Peyer's patch (tissue), 4 donors: Measurements from ENCODE around the gene ANKRD44. TPM values are rescaled to one million over a fixed set of nuclear protein-coding genes. Genes with fewer than 3 reads are reported as not detected.

Source experiments
- DNase-seq, 3 donors: peaks; one replicate each; pipeline ENCODE4 v3.0.0-alpha.2; 2017 to 2019
- H3K27ac ChIP-seq, 4 donors: fragments of 200-600 bp; sonication (generic); one replicate each; pipeline ENCODE4 v1.5.1; 2016 to 2019
- H3K27me3 ChIP-seq, 2 donors: fragments of 200-600 bp; sonication (generic); one replicate each; pipeline ENCODE4 v1.5.1; 2019
- H3K36me3 ChIP-seq, 3 donors: fragments of 200-600 bp; sonication (generic); one replicate each; pipeline ENCODE4 v1.5.1; 2016 to 2019
- H3K4me1 ChIP-seq, 4 donors: fragments of 200-600 bp; sonication (generic); one replicate each; pipeline ENCODE4 v1.5.1; 2016 to 2019
- H3K4me3 ChIP-seq, 4 donors: fragments of 200-600 bp; sonication (generic); 1 replicate in 3 of 4; 2 replicates in 1 of 4; pipeline ENCODE4 v1.5.1; 2016 to 2019; ENCODE audit warnings: mild to moderate bottlenecking in 1 of 4
- H3K9me3 ChIP-seq, 4 donors: fragments of 200-600 bp; sonication (generic); one replicate each; pipeline ENCODE4 v1.5.1; 2016 to 2019; ENCODE audit warnings: mild to moderate bottlenecking in 1 of 4
- CTCF ChIP-seq, 6 experiments: fragments of 450-650 bp in 4 of 6; fragments of 200-600 bp in 2 of 6; sonication (generic) in 1 of 6; IDR thresholded peaks; one replicate each; pipeline ENCODE4 v1.5.1; 2017 to 2019; ENCODE audit warnings: antibody characterized with exemption in 6 of 6, mild to moderate bottlenecking in 3 of 6, moderate library complexity in 1 of 6
- POLR2A ChIP-seq, 2 donors: fragments of 450-650 bp; IDR thresholded peaks; one replicate each; pipeline ENCODE4 v1.5.1; 2017; ENCODE audit warnings: antibody characterized with exemption in 2 of 2, mild to moderate bottlenecking in 2 of 2, moderate library complexity in 2 of 2
- total RNA-seq, 4 donors: library from RNA; depleted of rRNA; stranded (reverse); fragments of >200 nt; gene quantifications; one replicate each; pipeline ENCODE4 v1.1.0, GENCODE V29; 2016

The ANKRD44 gene
- total RNA-seq, 4 donors from 2014 or later, result 24.8 to 215 (median 32.0) TPM

GRCh38 chr2:197179744-197180498 is 130.7 kb downstream of the ANKRD44 start:
- H3K9me3 ChIP-seq, result no peaks in the 10 kb centered on the region
- no peaks in the 10 kb centered on the region for H3K36me3 ChIP-seq
- no peak overlapping the region for H3K4me3 ChIP-seq
- TF ChIP-seq CTCF (IDR thresholded peaks at IDR 0.05) (no peak), POLR2A (IDR thresholded peaks at IDR 0.05) (no peak)
- H3K27ac ChIP-seq, result no peak overlapping the region
- no peak for DNase-seq
- H3K27me3 ChIP-seq, result no peaks in the 10 kb centered on the region
- no peaks in the 10 kb centered on the region for H3K4me1 ChIP-seq

GRCh38 chr2:197176522-197176921 is 134.1 kb downstream of the ANKRD44 start:
- no peak for TF ChIP-seq CTCF (IDR thresholded peaks at IDR 0.05)
- no peak for TF ChIP-seq POLR2A (IDR thresholded peaks at IDR 0.05)
- no peaks in the 10 kb centered on the region for H3K27me3 ChIP-seq
- no peaks in the 10 kb centered on the region for H3K4me1 ChIP-seq
- no peaks in the 10 kb centered on the region for H3K9me3 ChIP-seq
- DNase-seq, result no peak
- H3K27ac ChIP-seq, result no peak overlapping the region
- H3K4me3 ChIP-seq, result no peak overlapping the region
- H3K36me3 ChIP-seq, result no peaks in the 10 kb centered on the region

- no peak for DNase-seq
- no peak for TF ChIP-seq CTCF (IDR thresholded peaks at IDR 0.05)
- TF ChIP-seq POLR2A (IDR thresholded peaks at IDR 0.05), result no peak
- H3K4me1 ChIP-seq, result no peaks in the 10 kb centered on the region
- no peaks in the 10 kb centered on the region for H3K36me3 ChIP-seq
- H3K27me3 ChIP-seq, result no peaks in the 10 kb centered on the region
- H3K4me3 ChIP-seq, result no peak overlapping the region
- no peak overlapping the region for H3K27ac ChIP-seq
- H3K9me3 ChIP-seq, result no peaks in the 10 kb centered on the region
Measured at GRCh38 chr2:197174539-197175094, 136.0 kb downstream of the ANKRD44 start.

- no peak overlapping the region for H3K27ac ChIP-seq
- H3K36me3 ChIP-seq, result no peaks in the 10 kb centered on the region
- TF ChIP-seq CTCF (IDR thresholded peaks at IDR 0.05), result no peak
- TF ChIP-seq POLR2A (IDR thresholded peaks at IDR 0.05), result no peak
- no peak overlapping the region for H3K4me3 ChIP-seq
- DNase-seq, result no peak
- H3K9me3 ChIP-seq, result no peaks in the 10 kb centered on the region
- no peaks in the 10 kb centered on the region for H3K4me1 ChIP-seq
- no peaks in the 10 kb centered on the region for H3K27me3 ChIP-seq
Measured at GRCh38 chr2:197171582-197171981, 139.0 kb downstream of the ANKRD44 start.

- Histone ChIP-seq H3K4me3 (no peak overlapping the region), H3K27me3 (no peaks in the 10 kb centered on the region), H3K27ac (no peak overlapping the region), H3K36me3 (no peaks in the 10 kb centered on the region), H3K4me1 (no peaks in the 10 kb centered on the region), H3K9me3 (no peaks in the 10 kb centered on the region)
- no peak for DNase-seq
- TF ChIP-seq POLR2A (IDR thresholded peaks at IDR 0.05), result no peak
Measured at GRCh38 chr2:197170208-197170607, 140.4 kb downstream of the ANKRD44 start.

GRCh38 chr2:197168705-197169104 is 141.9 kb downstream of the ANKRD44 start:
- H3K27ac ChIP-seq, result peak overlapping the region in 1 of 4 donors; percentile 27

More at GRCh38 chr2:197168705-197169104, 141.9 kb downstream of the ANKRD44 start:
- Histone ChIP-seq H3K4me3 (no peak overlapping the region), H3K27me3 (no peaks in the 10 kb centered on the region), H3K4me1 (peaks cover 0 to under 1% (median 0%) of the 10 kb centered on the region in 4 donors), H3K36me3 (no peaks in the 10 kb centered on the region), H3K9me3 (no peaks in the 10 kb centered on the region)
- peak; percentile 74 to 93 (median 82) for DNase-seq
- TF ChIP-seq CTCF (IDR thresholded peaks at IDR 0.05) (peak in 5 of 6 experiments; percentile 50 to 78 (median 74)), POLR2A (IDR thresholded peaks at IDR 0.05) (no peak)
